Activated T-helper 17 cell treated with anti-CD3 and anti-CD28 coated beads, Interleukin-2, amount 50 U/mL, for 72 hours (primary cell): ENCODE results near the gene LHX8. TPM values are rescaled to one million over a fixed set of nuclear protein-coding genes. Genes with fewer than 3 reads are reported as not detected.
A peak's percentile ranks its signal among the peaks of the same experiment; 100 is the strongest.
"Not testable (repeated sequence)": the region's sequence is repeated elsewhere in the genome, so short reads cannot be mapped to it uniquely, and the experiment has no call there.

Experiments used
- ATAC-seq: fragments of 150-1000 bp; cut with Tn5 transposase; replicated peaks from 2 replicates; pipeline ENCODE4 v1.10.0; 2021; ENCODE audit warnings: mild to moderate bottlenecking, moderate library complexity
- H3K27ac Mint-ChIP-seq: one replicate; pipeline ENCODE4 v1.8.0; 2022; ENCODE audit warnings: mixed read lengths
- H3K27me3 Mint-ChIP-seq: one replicate; pipeline ENCODE4 v1.8.0; 2022; ENCODE audit warnings: mixed read lengths
- H3K36me3 Mint-ChIP-seq: one replicate; pipeline ENCODE4 v1.8.0; 2022; ENCODE audit warnings: low read depth, mild to moderate bottlenecking, mixed read lengths
- H3K4me1 Mint-ChIP-seq: one replicate; pipeline ENCODE4 v1.8.0; 2022; ENCODE audit warnings: mixed read lengths
- H3K4me3 Mint-ChIP-seq: one replicate; pipeline ENCODE4 v1.8.0; 2022; ENCODE audit warnings: mild to moderate bottlenecking, mixed read lengths
- H3K9me3 Mint-ChIP-seq: one replicate; pipeline ENCODE4 v1.8.0; 2022; ENCODE audit warnings: mixed read lengths
- total RNA-seq, 2 donors: library from RNA; stranded (reverse); gene quantifications; one replicate each; pipeline ENCODE4 v1.2.3, GENCODE V29; 2022

Gene LHX8
- total RNA-seq = not detected

DNA sequence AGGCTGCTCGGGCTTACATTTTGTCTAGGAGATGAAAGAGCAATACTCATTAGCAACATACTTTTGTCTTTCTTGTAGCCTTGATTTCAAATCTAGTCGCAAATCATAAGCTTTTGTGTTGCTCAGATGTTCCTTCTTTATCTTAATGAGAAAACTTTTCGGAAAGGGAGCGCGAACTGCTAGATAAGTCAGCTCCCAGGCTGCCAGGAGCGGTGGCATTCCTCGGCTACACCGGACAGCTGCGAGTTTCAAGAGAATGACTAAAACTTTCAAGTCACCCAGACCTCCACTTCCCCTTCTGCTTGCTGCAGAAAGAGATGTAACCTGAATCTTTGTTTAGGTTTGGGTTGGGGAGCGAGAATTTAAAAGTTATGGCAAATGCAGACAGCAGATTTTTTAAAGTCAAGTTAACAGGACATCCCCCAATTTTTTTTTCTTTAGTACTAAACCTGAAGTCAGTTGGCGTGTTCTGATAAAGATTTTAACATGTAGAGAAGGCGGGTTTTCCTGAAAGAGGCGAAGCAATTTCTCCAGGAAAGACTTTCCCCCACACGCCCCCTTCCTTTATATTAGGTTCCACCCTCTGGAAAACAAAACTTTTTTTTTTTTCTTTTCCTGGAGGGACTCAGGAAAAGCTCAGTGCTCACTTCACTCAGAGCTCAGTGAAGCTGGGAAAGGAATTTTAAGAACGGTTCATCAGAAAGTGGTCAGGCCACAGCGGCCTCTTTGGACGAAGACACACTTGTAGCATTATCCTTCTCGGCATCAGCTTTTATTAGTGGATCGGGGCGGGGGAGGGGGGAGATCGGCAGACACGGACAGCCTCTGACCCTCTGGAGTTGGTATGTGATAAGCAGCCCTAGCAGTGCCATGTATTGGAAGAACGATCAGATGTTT lies at the start of gene LHX8:
TSS of gene LHX8 (plus strand) at position 639 of the 897 bp plus-strand sequence. CDS start 2,227 bp downstream, outside the sequence.
- H3K9me3 Mint-ChIP-seq = peaks cover 8% of the 10 kb centered on the region
- ATAC-seq = no peak
- H3K4me3 Mint-ChIP-seq = peak within 1 kb of the TSS; percentile 53
- H3K4me1 Mint-ChIP-seq = no peaks in the 10 kb centered on the region
- H3K27me3 Mint-ChIP-seq = peaks cover 68% of the 10 kb centered on the region
- no peak within 1 kb of the TSS for H3K27ac Mint-ChIP-seq
- H3K36me3 Mint-ChIP-seq = no peaks in the 10 kb centered on the region

DNA sequence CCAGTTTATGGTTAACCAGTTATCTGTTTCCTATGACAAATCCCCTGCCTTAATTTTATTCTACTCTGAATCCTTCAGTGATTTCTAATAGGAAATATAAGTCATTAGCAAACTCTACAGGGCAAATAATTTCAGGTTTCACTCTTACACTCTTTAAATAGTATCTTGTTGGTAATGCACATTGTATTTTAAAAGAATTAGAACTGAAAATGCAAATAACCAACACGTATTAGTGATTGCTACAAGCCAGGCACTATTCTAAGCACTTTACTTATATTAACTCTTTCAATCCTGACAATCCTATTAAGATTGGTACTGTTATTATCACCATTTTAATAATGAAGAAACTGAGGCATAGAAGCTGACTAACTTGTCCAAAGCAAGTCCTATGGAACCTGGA lies 48.3 kb upstream of the LHX8 start:
- H3K36me3 Mint-ChIP-seq = no peaks in the 10 kb centered on the region
- no peak for ATAC-seq
- no peaks in the 10 kb centered on the region for H3K4me1 Mint-ChIP-seq
- H3K4me3 Mint-ChIP-seq = no peak overlapping the region
- H3K9me3 Mint-ChIP-seq = peaks cover 8% of the 10 kb centered on the region
- no peak overlapping the region for H3K27ac Mint-ChIP-seq
- no peaks in the 10 kb centered on the region for H3K27me3 Mint-ChIP-seq

- H3K9me3 Mint-ChIP-seq = peaks cover 8% of the 10 kb centered on the region
- no peaks in the 10 kb centered on the region for H3K36me3 Mint-ChIP-seq
- H3K4me1 Mint-ChIP-seq = no peaks in the 10 kb centered on the region
- H3K4me3 Mint-ChIP-seq = no peak overlapping the region
- no peak for ATAC-seq
- H3K27me3 Mint-ChIP-seq = no peaks in the 10 kb centered on the region
- no peak overlapping the region for H3K27ac Mint-ChIP-seq
These were observed 46.9 kb upstream of the LHX8 start for GRCh38 chr1:75087278-75087677.

DNA sequence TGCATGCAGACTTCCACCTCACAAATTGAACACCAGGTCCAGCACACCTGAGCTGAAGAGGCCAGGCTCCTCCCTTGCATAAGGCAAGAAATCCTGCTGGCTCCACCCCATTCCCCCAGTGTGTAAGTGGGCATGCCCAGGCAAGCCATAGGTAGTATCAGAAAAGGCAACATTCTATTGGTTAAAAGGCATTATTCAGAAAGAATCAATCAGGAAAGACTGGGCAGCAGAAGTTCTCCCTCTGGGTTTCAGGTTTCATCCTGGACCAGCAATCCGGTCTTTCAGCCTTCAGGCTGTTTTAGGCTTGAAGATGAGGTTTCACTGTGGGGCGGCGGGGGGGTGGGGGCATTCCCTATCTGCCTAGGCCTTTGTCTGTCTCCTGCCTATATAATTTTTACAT lies 42.0 kb upstream of the LHX8 start:
- no peaks in the 10 kb centered on the region for H3K36me3 Mint-ChIP-seq
- no peaks in the 10 kb centered on the region for H3K27me3 Mint-ChIP-seq
- ATAC-seq = no peak
- H3K4me3 Mint-ChIP-seq = no peak overlapping the region
- peaks cover 8% of the 10 kb centered on the region for H3K9me3 Mint-ChIP-seq
- no peak overlapping the region for H3K27ac Mint-ChIP-seq
- H3K4me1 Mint-ChIP-seq = no peaks in the 10 kb centered on the region

DNA sequence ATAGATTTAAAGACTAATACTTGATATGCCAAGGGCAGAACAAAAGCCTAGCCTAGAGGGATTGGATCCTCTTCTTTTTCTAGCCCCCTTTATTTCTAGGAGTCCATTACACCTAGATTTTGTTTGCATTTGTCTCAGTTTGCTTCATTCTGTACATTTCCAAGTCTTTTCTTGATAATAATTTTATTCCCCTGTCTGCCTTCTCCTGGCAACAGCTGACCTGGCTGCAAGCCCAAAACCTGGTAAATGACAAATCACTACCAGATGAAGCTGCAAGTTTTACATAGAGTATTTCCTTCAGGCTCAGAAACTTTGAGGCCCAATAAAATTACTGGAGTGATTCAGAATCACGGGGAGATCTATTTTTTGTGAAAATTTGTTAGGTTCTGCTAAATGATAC lies 36.5 kb upstream of the LHX8 start:
- H3K4me3 Mint-ChIP-seq = no peak overlapping the region

DNA sequence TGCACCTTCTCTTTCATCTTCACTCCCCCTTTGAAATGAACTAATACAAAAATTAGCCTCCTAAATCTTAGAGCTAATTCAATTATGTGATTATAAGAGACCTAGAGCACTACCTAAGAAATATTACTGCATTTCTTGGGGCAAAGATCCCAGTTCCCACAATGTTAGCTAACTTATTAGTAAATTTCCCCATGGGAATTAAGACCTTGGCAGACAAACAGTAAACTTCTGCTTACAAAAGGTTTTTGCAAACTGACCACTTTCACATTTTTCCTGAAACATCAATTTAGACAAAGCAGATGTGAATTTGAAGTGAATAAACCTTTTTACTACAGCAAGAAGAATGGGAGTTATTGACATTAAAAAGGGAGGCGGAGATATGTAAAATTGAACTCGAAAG lies 34.6 kb upstream of the LHX8 start:
- no peak for ATAC-seq
- Mint-ChIP-seq H3K27ac (no peak overlapping the region), H3K4me3 (no peak overlapping the region), H3K9me3 (peaks cover 3% of the 10 kb centered on the region), H3K27me3 (no peaks in the 10 kb centered on the region), H3K36me3 (no peaks in the 10 kb centered on the region), H3K4me1 (no peaks in the 10 kb centered on the region)

More for the DNA sequence above, 36.5 kb upstream of the LHX8 start:
- Mint-ChIP-seq H3K27me3 (no peaks in the 10 kb centered on the region), H3K9me3 (peaks cover 3% of the 10 kb centered on the region), H3K4me1 (no peaks in the 10 kb centered on the region), H3K36me3 (no peaks in the 10 kb centered on the region), H3K27ac (no peak overlapping the region)
- no peak for ATAC-seq

- no peak for ATAC-seq
- Mint-ChIP-seq H3K4me1 (no peaks in the 10 kb centered on the region), H3K27me3 (no peaks in the 10 kb centered on the region), H3K27ac (no peak overlapping the region), H3K36me3 (no peaks in the 10 kb centered on the region), H3K4me3 (no peak overlapping the region), H3K9me3 (peaks cover 3% of the 10 kb centered on the region)
These were observed 33.6 kb upstream of the LHX8 start for GRCh38 chr1:75100481-75101092.

DNA sequence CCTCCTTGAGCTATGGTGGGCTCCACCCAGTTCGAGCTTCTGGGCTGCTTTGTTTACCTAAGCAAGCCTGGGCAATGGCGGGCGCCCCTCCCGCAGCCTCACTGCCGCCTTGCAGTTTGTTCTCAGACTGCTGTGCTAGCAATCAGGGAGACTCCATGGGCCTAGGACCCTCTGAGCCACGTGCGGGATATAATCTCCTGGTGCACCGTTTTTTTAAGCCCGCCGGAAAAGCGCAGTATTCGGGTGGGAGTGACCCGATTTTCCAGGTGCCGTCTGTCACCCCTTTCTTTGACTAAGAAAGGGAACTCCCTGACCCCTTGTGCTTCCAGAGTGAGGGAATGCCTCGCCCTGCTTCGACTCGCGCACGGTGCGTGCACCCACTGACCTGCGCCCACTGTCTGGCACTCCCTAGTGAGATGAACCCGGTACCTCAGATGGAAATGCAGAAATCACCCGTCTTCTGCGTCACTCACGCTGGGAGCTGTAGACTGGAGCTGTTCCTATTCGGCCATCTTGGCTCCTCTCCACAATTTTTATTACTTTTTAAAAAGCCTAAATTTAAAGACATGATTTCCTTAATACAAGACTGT lies 21.7 kb upstream of the LHX8 start:
- H3K9me3 Mint-ChIP-seq, ATAC-seq, H3K4me1 Mint-ChIP-seq, H3K27ac Mint-ChIP-seq, H3K36me3 Mint-ChIP-seq, H3K4me3 Mint-ChIP-seq, H3K27me3 Mint-ChIP-seq: not testable (repeated sequence)

GRCh38 chr1:75115654-75116053 lies 18.5 kb upstream of the LHX8 start:
- no peak overlapping the region for H3K27ac Mint-ChIP-seq
- H3K27me3 Mint-ChIP-seq = no peaks in the 10 kb centered on the region
- no peaks in the 10 kb centered on the region for H3K36me3 Mint-ChIP-seq
- no peak for ATAC-seq
- no peaks in the 10 kb centered on the region for H3K4me1 Mint-ChIP-seq
- no peaks in the 10 kb centered on the region for H3K9me3 Mint-ChIP-seq
- no peak overlapping the region for H3K4me3 Mint-ChIP-seq

DNA sequence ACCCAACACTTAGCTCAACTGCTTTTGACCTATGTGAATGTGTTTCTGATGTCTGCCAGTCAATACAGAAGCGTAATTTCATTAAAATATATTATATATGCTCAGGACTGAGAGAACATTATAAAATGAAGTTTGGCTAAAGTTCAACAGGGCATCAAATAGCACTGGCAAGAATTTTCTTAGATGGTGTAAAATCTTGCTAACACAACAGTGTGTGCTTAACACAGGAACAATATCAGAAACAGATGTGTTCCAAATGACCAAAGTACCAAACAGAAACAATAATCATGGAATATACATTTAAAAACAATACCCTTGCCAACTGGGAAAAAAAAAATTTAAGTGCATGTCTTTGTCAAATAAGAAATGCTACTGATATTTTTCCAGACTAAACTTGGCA lies 10.4 kb upstream of the LHX8 start:
- Mint-ChIP-seq H3K36me3 (no peaks in the 10 kb centered on the region), H3K27me3 (peaks cover 27% of the 10 kb centered on the region), H3K4me1 (no peaks in the 10 kb centered on the region), H3K4me3 (no peak overlapping the region), H3K9me3 (peaks cover 5% of the 10 kb centered on the region), H3K27ac (no peak overlapping the region)
- no peak for ATAC-seq

- no peak overlapping the region for H3K4me3 Mint-ChIP-seq
- H3K36me3 Mint-ChIP-seq = no peaks in the 10 kb centered on the region
- no peak for ATAC-seq
- peaks cover 32% of the 10 kb centered on the region for H3K27me3 Mint-ChIP-seq
- H3K9me3 Mint-ChIP-seq = peaks cover 5% of the 10 kb centered on the region
- H3K4me1 Mint-ChIP-seq = no peaks in the 10 kb centered on the region
- H3K27ac Mint-ChIP-seq = no peak overlapping the region
These were observed 9.7 kb upstream of the LHX8 start for GRCh38 chr1:75124510-75124909.

DNA sequence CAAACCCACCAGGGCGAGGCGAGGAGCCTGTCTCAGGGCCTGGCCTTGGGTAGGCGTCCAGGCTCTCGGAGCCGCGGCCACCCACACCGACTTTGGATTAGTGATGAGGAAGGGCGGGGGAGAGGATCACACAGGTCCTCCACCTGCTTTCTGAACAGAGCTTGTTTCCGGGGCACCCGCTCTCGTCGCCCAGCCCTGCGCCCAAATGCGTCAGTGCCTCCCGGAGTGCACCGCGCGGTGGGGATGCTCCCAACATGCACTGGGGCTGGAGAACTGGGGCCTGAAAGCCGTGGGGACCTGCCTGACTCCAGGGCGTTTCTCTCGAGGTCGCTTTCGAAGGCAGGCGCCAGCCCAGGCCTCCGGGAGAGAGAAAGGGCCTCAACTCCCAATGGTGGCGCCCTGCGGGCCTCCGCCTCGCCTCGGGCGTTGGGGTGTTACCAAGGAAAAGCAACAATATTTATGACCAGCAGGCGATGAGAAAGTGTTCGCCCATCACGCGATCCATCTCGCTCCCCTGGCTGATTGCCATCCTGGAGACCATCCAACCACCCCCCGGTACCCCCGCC lies 8.9 kb upstream of the LHX8 start:
- no peak overlapping the region for H3K4me3 Mint-ChIP-seq
- H3K4me1 Mint-ChIP-seq = no peaks in the 10 kb centered on the region
- no peaks in the 10 kb centered on the region for H3K36me3 Mint-ChIP-seq
- H3K27me3 Mint-ChIP-seq = peaks cover 35% of the 10 kb centered on the region
- peaks cover 5% of the 10 kb centered on the region for H3K9me3 Mint-ChIP-seq
- ATAC-seq = no peak
- H3K27ac Mint-ChIP-seq = no peak overlapping the region

GRCh38 chr1:75126611-75127101 lies 7.5 kb upstream of the LHX8 start:
- no peak overlapping the region for H3K27ac Mint-ChIP-seq
- peaks cover 7% of the 10 kb centered on the region for H3K9me3 Mint-ChIP-seq
- H3K27me3 Mint-ChIP-seq = peaks cover 44% of the 10 kb centered on the region
- H3K4me3 Mint-ChIP-seq = no peak overlapping the region
- H3K36me3 Mint-ChIP-seq = no peaks in the 10 kb centered on the region
- no peak for ATAC-seq
- H3K4me1 Mint-ChIP-seq = no peaks in the 10 kb centered on the region

DNA sequence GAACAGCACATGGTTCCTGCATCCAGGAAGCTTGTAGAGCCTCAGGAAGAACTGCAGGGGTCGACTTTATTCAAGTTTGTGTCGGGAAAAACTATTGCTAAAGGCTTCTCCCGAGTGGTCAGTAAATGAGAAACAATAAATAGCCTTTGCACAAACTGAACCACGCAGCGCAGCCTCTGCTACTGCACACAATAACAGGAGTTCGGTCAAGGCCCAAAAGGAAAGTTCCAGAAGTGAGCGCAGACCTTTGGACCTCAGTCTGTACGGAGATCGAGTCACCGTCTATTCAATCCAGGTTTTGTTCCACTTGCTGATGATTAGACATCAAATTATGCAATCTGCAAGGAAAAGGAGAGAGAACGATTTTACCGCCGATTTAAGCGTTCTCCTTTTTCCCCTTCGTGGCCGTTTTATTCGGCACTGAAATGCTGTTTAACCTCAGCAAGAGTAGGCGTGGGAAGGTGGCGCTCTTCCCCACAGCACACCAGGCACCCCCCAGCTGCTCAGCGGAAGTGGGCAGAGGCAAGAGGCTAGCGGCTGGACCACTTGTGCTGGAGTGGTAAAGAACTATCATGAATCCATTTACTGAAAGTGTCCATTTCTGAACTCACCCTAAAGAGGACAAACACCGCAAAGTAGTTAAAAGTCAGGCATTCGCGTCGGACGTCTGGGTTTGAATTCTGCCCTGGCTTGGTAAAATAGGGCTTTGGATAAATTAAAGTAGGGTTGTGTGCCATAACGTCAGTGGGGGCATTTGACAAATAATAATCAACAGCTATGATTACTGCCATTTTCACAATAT lies 6.1 kb upstream of the LHX8 start:
- H3K27ac Mint-ChIP-seq = no peak overlapping the region
- peaks cover 9% of the 10 kb centered on the region for H3K9me3 Mint-ChIP-seq
- no peaks in the 10 kb centered on the region for H3K4me1 Mint-ChIP-seq
- H3K36me3 Mint-ChIP-seq = no peaks in the 10 kb centered on the region
- peaks cover 58% of the 10 kb centered on the region for H3K27me3 Mint-ChIP-seq
- no peak overlapping the region for H3K4me3 Mint-ChIP-seq
- ATAC-seq = no peak
